ENCODE data around the gene LRRC25.

DNA sequence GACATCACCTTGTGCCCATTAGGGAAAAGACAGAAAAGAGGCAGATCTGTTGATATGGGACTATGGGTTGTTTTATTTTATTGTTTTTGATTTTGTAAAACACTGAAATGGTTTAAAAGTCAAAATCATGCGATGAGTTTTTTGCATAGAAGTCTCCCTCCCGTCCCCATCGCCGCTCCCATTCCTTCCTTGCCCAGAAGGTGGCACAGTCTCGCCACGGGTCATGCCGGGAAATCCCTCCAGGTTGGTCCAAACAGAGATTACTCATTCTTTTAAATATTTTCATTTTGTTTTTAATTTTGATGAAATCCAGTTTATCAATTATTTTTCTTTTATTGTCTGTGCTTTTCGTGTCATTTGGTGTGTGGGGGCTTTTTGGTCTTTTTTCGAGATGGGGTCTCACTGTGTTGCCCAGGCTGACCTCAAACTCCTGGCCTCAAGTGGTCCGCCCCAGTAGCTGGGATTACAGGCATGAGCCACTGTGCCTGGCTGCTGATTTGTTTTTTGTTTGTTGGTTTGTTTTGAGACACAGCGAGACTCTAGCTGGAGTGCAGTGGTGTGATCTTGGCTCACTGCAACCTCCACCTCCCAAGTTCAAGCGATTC, 47.8 kb downstream of the LRRC25 start:
- TF ChIP-seq RAD21 (conservative IDR thresholded peaks at IDR 0.05 in 1 of 2, IDR thresholded peaks at IDR 0.05 in 1 of 2) (peak; percentile 93), TP53 (CRISPR knock-in tag; IDR thresholded peaks at IDR 0.05) (no peak), EP300 (IDR thresholded peaks at IDR 0.05) (no peak), FOSB (CRISPR knock-in tag; IDR thresholded peaks at IDR 0.05) (no peak), CHD2 (IDR thresholded peaks at IDR 0.05; ENCODE audit: low read length, partially characterized antibody) (no peak), HOXA7 (CRISPR knock-in tag; IDR thresholded peaks at IDR 0.05) (no peak), ZFP36 (IDR thresholded peaks at IDR 0.05; ENCODE audit: borderline replicate concordance, partially characterized antibody) (no peak), MYC (IDR thresholded peaks at IDR 0.05; ENCODE audit: borderline replicate concordance, low read length) (no peak), MAFK (IDR thresholded peaks at IDR 0.05; ENCODE audit: partially characterized antibody) (no peak), TFCP2L1 (CRISPR knock-in tag; IDR thresholded peaks at IDR 0.05) (no peak), POLR2A (IDR thresholded peaks at IDR 0.05; ENCODE audit: low read length) (no peak), NPAS2 (CRISPR knock-in tag; IDR thresholded peaks at IDR 0.05; ENCODE audit: borderline replicate concordance) (no peak)
- TF ChIP-seq, protein P1, sequence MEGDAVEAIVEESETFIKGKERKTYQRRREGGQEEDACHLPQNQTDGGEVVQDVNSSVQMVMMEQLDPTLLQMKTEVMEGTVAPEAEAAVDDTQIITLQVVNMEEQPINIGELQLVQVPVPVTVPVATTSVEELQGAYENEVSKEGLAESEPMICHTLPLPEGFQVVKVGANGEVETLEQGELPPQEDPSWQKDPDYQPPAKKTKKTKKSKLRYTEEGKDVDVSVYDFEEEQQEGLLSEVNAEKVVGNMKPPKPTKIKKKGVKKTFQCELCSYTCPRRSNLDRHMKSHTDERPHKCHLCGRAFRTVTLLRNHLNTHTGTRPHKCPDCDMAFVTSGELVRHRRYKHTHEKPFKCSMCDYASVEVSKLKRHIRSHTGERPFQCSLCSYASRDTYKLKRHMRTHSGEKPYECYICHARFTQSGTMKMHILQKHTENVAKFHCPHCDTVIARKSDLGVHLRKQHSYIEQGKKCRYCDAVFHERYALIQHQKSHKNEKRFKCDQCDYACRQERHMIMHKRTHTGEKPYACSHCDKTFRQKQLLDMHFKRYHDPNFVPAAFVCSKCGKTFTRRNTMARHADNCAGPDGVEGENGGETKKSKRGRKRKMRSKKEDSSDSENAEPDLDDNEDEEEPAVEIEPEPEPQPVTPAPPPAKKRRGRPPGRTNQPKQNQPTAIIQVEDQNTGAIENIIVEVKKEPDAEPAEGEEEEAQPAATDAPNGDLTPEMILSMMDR (IDR thresholded peaks at IDR 0.05), result peak; percentile 84
- TF ChIP-seq, protein P2, sequence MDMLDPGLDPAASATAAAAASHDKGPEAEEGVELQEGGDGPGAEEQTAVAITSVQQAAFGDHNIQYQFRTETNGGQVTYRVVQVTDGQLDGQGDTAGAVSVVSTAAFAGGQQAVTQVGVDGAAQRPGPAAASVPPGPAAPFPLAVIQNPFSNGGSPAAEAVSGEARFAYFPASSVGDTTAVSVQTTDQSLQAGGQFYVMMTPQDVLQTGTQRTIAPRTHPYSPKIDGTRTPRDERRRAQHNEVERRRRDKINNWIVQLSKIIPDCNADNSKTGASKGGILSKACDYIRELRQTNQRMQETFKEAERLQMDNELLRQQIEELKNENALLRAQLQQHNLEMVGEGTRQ (IDR thresholded peaks at IDR 0.05), result no peak

All from A549 (cell line).